GM18502 (cell line): ENCODE measurements around the gene RNPS1.
A peak's percentile ranks its signal among the peaks of the same experiment; 100 is the strongest.

Source experiments
- ATAC-seq: cut with Tn5 transposase; IDR thresholded peaks from one replicate; pipeline ENCODE4 v1.9.1; 2021; ENCODE audit warnings: mild to moderate bottlenecking; ENCODE audit not compliant: unreplicated experiment, poor library complexity

RNPS1 gene

GRCh38 chr16:2267913-2268666, at the start of gene RNPS1:
Gene RNPS1, minus strand, starts transcription at chr16:2268126. Its CDS starts 3,483 bp downstream, at chr16:2264643.
- peak; percentile 78 for ATAC-seq

- no peak for ATAC-seq
Observed at GRCh38 chr16:2317231-2318020, 49.5 kb upstream of the RNPS1 start.

DNA sequence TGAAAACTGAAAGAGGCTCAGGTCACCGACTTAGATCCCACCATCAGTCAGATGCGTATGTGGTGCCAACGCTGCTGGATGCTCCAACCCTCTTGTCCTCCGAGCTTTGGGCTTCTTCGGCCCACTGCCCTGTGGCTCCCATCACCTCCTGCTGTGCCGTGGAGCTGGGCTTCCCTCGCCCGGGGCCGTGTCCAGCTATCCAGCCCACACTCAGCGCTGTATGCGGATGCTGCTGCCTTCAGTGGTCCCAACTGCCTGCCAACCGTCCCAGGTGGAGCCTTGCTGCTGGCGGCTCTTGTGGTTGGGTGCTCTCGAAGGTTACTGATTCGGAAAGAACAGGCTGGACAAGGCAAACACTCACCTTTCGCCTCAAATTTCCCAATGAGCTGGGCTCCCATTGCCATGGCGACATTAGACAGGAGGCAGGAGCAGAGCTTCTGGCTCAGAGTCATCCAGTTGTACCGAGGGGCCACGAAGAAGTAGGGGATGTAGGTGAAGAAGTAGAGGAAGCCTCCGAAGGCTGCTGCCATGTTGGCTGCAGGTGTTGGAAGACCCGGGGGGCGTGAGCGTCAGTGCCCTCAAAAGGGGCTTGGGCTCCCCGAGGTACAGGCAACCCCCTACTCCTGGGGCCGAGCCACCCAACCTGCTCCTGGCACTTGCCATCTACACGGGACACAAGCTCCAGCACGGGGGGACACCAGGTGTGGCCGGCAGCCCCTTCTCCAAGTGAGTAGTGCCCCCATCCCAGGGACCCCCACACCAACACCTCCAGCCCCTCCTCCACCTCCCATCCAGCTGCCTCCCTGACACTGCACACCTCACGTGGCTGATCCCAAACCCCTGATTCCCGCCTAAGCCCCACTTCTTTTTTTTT, 40.4 kb upstream of the RNPS1 start:
- no peak for ATAC-seq

GRCh38 chr16:2299915-2300192, 31.9 kb upstream of the RNPS1 start:
- ATAC-seq, result no peak

GRCh38 chr16:2299121-2299914, 31.4 kb upstream of the RNPS1 start:
- ATAC-seq, result no peak

- ATAC-seq, result no peak
Observed at GRCh38 chr16:2298621-2299020, 30.7 kb upstream of the RNPS1 start.

DNA sequence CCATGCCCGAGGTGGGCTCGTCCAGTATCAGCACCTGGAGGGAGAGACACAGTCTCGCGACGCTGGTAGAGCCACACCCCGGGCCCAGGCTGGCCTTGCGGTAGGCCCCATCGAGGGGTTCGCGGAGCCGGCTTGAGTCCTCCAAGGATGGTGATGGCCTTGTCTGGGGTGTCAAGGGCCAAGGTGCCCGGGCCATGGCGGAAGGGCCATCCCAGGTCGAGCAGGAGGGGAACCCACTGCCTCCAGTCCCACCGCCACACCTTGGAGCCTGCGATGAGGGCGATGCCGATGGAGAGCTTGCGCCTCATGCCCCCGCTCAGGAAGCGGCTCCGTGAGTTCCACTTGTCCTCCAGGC, 29.6 kb upstream of the RNPS1 start:
- ATAC-seq, result no peak

GRCh38 chr16:2296661-2297505, 29.0 kb upstream of the RNPS1 start:
- ATAC-seq, result no peak

- ATAC-seq, result no peak
Observed at GRCh38 chr16:2295056-2295798, 27.3 kb upstream of the RNPS1 start.

DNA sequence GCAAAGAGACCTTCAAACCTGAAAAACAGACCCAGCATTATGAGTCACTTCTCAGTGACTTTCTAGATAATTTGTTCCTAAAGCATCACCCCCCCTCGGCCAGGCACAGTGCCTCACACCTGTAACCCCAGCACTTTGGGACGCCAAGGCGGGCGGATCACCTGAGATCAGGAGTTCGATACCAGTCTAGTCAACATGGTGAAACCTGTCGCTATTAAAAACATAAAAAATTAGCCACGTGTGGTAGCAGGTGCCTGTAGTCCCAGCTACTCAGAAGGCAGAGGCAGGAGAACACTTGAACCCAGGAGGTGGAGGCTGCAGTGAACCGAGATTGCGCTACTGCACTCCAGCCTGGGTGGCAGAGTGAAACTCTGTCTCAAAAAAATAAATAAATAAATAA, 24.3 kb upstream of the RNPS1 start:
- ATAC-seq, result no peak

GRCh38 chr16:2289282-2289681, 21.4 kb upstream of the RNPS1 start:
- ATAC-seq, result no peak

DNA sequence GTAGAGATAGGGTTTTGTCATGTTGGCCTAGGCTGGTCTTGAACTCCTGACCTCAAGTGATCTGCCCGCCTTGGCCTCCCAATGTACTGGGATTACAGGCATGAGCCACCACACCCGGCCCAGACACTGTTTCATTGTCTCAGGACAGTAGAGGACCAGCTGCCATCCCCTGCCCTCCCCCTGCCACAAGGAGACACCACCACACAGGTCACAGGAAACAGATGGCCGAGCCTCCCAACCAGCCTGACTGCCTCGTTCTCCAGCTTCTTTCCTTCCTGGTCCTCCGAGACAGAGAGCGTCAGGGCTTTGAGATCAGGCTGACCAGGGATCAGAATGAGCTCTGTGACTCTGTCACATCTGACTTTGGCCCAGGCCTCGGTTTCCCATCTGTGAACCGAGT, 20.8 kb upstream of the RNPS1 start:
- no peak for ATAC-seq

- ATAC-seq, result no peak
Observed at GRCh38 chr16:2287916-2288547, 20.1 kb upstream of the RNPS1 start.

DNA sequence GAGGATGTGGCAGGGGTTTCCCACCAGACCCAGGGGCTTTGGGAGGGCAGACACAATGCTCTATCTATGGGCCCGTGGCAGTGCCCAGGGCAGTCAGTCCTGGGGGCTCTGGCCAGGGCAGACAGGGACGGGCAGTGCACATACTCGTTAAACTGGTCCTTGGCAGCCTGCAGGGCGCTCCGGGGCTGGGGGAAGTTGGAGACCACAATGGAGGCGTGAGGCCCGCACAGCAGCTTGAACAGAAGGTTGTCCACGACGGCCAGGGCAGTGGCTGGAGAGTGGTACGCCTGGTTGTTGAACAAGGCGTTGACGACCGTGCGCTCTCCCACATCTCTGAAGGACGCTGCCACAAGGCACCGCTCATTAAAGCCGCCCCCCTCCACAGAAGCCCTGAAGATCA, 18.6 kb upstream of the RNPS1 start:
- no peak for ATAC-seq

GRCh38 chr16:2285731-2286191, 17.8 kb upstream of the RNPS1 start:
- ATAC-seq, result no peak

DNA sequence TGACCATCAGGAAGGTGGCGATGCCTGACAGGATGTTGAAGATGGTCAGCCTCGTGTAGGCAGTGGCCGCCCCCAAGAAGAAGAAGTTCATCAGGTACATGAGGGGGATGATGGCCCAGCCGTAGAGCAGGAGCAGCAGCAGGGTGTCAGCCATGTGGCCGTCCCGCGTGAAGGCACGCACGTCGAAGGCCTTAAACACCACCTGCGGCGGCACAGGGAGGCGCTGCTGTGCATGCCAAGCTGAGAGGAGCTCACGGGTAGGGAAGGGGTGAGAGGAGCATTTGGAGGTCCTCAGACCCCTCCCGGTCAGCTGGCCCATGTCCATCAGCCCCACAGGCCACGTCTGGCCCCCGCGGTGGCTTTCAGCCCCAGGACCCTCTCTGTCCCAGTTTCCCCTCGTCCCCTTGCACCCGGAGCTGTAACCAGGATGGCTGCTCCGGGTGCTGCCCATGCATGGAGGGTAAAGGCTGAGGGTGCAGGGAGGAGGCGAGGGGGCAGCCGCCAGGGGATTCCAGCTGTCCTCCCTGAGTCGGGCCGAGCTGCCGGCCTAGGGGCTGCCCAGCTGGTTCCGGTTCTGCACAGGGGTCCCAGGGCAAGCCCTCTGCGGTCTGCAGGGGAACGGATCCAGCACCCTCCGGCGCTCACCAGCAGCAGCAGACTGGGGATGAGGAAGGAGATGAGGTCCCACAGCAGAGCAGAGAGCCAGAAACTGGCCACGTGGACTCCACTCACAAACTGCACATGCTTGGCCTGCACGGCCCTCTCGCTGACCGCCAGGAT, 17.1 kb upstream of the RNPS1 start:
- ATAC-seq, result no peak

DNA sequence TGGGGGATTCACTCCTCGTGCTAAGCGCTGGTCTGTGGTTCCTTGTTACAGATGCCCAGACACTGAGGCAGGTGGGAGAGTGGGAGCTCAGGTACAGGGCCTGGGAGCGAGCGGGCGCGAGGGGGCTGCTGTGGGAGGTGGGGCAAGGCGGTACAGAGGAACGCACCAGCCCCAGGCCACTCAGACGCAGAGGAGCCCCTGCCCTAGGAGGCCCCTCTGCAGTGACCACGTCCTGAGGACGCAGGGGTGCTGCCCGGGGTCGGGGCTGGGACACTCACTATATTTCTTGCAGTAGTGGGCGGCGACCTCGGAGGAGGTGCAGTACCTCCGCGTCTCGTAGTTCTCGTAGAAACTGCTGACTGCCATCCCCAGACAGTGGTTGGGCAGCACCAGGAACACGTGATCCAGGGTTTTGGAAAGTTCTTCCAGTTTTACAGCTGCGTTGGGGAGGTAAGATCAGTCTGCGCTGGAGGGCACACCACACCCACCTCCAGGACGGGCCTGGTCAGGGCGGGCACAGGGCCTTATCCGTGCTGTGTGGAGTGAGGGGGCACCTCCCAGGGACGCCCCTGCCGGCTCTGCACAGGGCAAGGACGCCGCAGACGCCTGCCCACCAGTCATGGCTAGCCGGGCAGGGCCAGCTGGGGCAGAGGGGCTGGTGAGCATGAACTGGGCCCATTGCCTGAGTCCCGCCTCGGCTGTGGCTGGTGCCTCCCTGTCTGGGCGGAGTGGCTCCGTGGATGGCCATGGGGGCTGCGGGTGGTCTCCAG, 16.3 kb upstream of the RNPS1 start:
- no peak for ATAC-seq
